Astrocyte (in vitro differentiated cells and primary cell): ENCODE measurements around the gene CARD19.

ENCODE experiments used
- EZH2 ChIP-seq: IDR thresholded peaks from 2 replicates; pipeline ENCODE4 v1.6.1; 2012; ENCODE audit warnings: mild to moderate bottlenecking, low read length, inconsistent platforms; ENCODE audit not compliant: insufficient read depth
- TF ChIP-seq, protein P1 (sequence below): IDR thresholded peaks from 2 replicates; pipeline ENCODE4 v1.5.1; 2011; ENCODE audit warnings: low read depth, mild to moderate bottlenecking, inconsistent platforms, low read length, moderate library complexity; ENCODE audit not compliant: insufficient read depth

DNA sequence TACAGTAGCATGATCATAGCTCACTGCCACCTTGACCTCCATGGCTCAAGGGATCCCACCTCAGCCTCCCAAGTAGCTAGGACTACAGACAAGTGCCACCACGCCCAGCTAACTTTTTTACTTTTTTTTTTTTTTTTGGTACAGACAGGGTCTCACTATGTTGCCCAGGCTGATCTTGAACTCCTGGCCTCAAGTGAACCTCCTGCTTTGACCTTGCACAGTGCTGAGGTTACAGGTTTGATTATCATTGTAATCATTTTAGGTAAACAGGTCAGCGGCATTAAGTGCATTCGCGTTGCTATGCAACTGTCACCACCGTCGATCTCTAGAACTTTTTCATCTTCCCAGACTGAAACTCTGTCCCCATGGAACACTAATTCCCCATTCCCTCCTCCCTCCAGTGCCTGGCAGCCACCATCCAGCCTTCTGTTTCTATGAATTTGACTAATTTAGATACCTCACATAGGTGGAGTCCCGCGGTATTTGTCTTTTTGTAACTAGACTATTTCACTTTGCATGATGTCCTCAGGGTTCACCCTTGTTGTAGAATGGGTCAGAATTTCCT is 5.8 kb upstream of the CARD19 start:
- TF ChIP-seq, protein P1, sequence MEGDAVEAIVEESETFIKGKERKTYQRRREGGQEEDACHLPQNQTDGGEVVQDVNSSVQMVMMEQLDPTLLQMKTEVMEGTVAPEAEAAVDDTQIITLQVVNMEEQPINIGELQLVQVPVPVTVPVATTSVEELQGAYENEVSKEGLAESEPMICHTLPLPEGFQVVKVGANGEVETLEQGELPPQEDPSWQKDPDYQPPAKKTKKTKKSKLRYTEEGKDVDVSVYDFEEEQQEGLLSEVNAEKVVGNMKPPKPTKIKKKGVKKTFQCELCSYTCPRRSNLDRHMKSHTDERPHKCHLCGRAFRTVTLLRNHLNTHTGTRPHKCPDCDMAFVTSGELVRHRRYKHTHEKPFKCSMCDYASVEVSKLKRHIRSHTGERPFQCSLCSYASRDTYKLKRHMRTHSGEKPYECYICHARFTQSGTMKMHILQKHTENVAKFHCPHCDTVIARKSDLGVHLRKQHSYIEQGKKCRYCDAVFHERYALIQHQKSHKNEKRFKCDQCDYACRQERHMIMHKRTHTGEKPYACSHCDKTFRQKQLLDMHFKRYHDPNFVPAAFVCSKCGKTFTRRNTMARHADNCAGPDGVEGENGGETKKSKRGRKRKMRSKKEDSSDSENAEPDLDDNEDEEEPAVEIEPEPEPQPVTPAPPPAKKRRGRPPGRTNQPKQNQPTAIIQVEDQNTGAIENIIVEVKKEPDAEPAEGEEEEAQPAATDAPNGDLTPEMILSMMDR: no peak
- TF ChIP-seq EZH2: no peak
